H1 (cell line): ENCODE measurements around the gene FOSL2. TPM values are rescaled to one million over a fixed set of nuclear protein-coding genes. Genes with fewer than 3 reads are reported as not detected.
A peak's percentile ranks its signal among the peaks of the same experiment; 100 is the strongest.

Experiments used
- ASH2L ChIP-seq: fragments of 200-600, 300-600 bp; sonication (generic); IDR thresholded peaks from one replicate; pipeline ENCODE4 v1.7.1; 2017; ENCODE audit warnings: low read length
- ATF2 ChIP-seq: IDR thresholded peaks from 2 replicates; pipeline ENCODE4 v1.6.1; 2012; ENCODE audit warnings: low read length, inconsistent platforms
- CEBPB ChIP-seq: IDR thresholded peaks from 2 replicates; pipeline ENCODE4 v1.6.1; 2012; ENCODE audit warnings: low read depth, low read length
- E2F6 ChIP-seq: IDR thresholded peaks from 2 replicates; pipeline ENCODE4 v1.6.1; 2012; ENCODE audit warnings: inconsistent platforms
- KDM1A ChIP-seq: fragments of 200-600, 300-600 bp; sonication (generic); IDR thresholded peaks from 2 replicates; pipeline ENCODE4 v1.7.1; 2016; ENCODE audit warnings: mild to moderate bottlenecking, low read length, borderline replicate concordance
- KDM4A ChIP-seq: IDR thresholded peaks from one replicate; pipeline ENCODE4 v1.7.1; 2012; ENCODE audit warnings: low read depth, mild to moderate bottlenecking, moderate library complexity, low read length, inconsistent platforms; ENCODE audit not compliant: severe bottlenecking
- MAX ChIP-seq: IDR thresholded peaks from 2 replicates; pipeline ENCODE4 v1.6.1; 2012; ENCODE audit warnings: inconsistent platforms
- NRF1 ChIP-seq: IDR thresholded peaks from 2 replicates; pipeline ENCODE4 v1.6.1; 2011; ENCODE audit warnings: mild to moderate bottlenecking, low read depth, low read length, improper control_type of control experiment
- POLR2A ChIP-seq, 2 experiments: IDR thresholded peaks; 1 replicate in 1 of 2; 2 replicates in 1 of 2; pipeline ENCODE4 v1.6.1; 2011; ENCODE audit warnings: low read depth in 2 of 2, low read length in 2 of 2, mild to moderate bottlenecking in 2 of 2; ENCODE audit errors: control extremely low read depth in 1 of 2
- RBBP5 ChIP-seq: IDR thresholded peaks from 2 replicates; pipeline ENCODE4 v1.7.1; 2012; ENCODE audit warnings: low read depth, mild to moderate bottlenecking, inconsistent platforms, low read length, moderate library complexity, borderline replicate concordance
- TAF1 ChIP-seq: IDR thresholded peaks from 2 replicates; pipeline ENCODE4 v1.6.1; 2011; ENCODE audit warnings: mild to moderate bottlenecking, low read depth, low read length
- polyA plus RNA-seq, 7 experiments: library from polyadenylated mRNA; depleted of rRNA in 3 of 7; stranded (reverse) in 5 of 7; unstranded in 2 of 7; fragments of >200 nt in 5 of 7; fragments of 200-250 nt in 2 of 7; gene quantifications; 1 replicate in 5 of 7; 2 replicates in 1 of 7; 4 replicates in 1 of 7; pipeline versions ENCODE4 v1.2.1 to v1.2.3, GENCODE V29; 2011 to 2013; ENCODE audit warnings: missing spikeins in 2 of 7, mixed read lengths in 2 of 7
- total RNA-seq: library from RNA; stranded (reverse); fragmentation: NEBNext Ultra II Directional; extraction: Animal tissue kit (Norgen Biotek cat#: 25700); gene quantifications from 2 replicates; pipeline ENCODE4 v1.2.1, GENCODE V29; 2021

The FOSL2 gene
- total and polyA plus RNA-seq, 2 of the 8 experiments (the other 6 are each of a cell fraction or from before 2014, with no cell fraction given) = 1.5 to 4.5 TPM

- TF ChIP-seq ATF2 (no peak), E2F6 (peak; percentile 25; the same call in 1 of the 2 replicates), POLR2A (IDR thresholded peaks at IDR 0.05; ENCODE audit: control extremely low read depth in 1 of 2, low read depth in 2 of 2, low read length in 2 of 2) (peak in 1 of 2 experiments; percentile 3; a peak in 1 of 3 replicates), KDM1A (peak; percentile 97), NRF1 (0 out of 2 replicates have a peak, but pooled peaks have one; percentile 14), MAX (peak; percentile 35), TAF1 (no peak; the same call in none of the 2 replicates), CEBPB (no peak), KDM4A (peak; percentile 14), RBBP5 (no peak), ASH2L (peak; percentile 13)
Measured at GRCh38 chr2:28390746-28391563, 1.7 kb upstream of the FOSL2 start (continued).
